Activated T-helper 17 cell treated with anti-CD3 and anti-CD28 coated beads, Interleukin-2, amount 50 U/mL, for 72 hours (primary cell): ENCODE results near the gene ANP32D. TPM values are rescaled to one million over a fixed set of nuclear protein-coding genes. Genes with fewer than 3 reads are reported as not detected.
"Not testable (repeated sequence)": the region's sequence is repeated elsewhere in the genome, so short reads cannot be mapped to it uniquely, and the experiment has no call there.

Experiments
- ATAC-seq: fragments of 150-1000 bp; cut with Tn5 transposase; replicated peaks from 2 replicates; pipeline ENCODE4 v1.10.0; 2021; ENCODE audit warnings: mild to moderate bottlenecking, moderate library complexity
- H3K27ac Mint-ChIP-seq: one replicate; pipeline ENCODE4 v1.8.0; 2022; ENCODE audit warnings: mixed read lengths
- H3K27me3 Mint-ChIP-seq: one replicate; pipeline ENCODE4 v1.8.0; 2022; ENCODE audit warnings: mixed read lengths
- H3K36me3 Mint-ChIP-seq: one replicate; pipeline ENCODE4 v1.8.0; 2022; ENCODE audit warnings: low read depth, mild to moderate bottlenecking, mixed read lengths
- H3K4me1 Mint-ChIP-seq: one replicate; pipeline ENCODE4 v1.8.0; 2022; ENCODE audit warnings: mixed read lengths
- H3K4me3 Mint-ChIP-seq: one replicate; pipeline ENCODE4 v1.8.0; 2022; ENCODE audit warnings: mild to moderate bottlenecking, mixed read lengths
- H3K9me3 Mint-ChIP-seq: one replicate; pipeline ENCODE4 v1.8.0; 2022; ENCODE audit warnings: mixed read lengths
- total RNA-seq, 2 donors: library from RNA; stranded (reverse); gene quantifications; one replicate each; pipeline ENCODE4 v1.2.3, GENCODE V29; 2022

ANP32D gene
- not detected for total RNA-seq

DNA sequence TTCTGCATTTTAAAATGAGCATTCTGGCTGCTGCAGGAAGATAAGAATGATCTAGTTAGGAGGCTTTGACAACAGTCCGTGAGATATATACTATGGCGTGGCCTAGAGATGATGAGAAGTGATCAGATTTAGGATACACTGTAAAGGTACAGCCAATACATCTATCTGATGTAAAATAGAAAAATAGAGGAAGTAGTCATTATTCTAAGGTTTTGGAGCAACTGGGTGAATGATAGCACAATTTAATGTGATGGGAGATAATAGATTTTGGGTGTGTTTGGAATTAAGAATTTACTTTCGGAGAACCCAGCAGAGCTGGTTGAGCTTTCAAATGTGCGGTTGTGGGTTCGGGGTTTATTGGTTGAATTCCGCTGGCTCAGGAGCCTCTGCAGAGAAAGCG is at the start of gene ANP32D:
Gene ANP32D (plus strand): TSS at position 301 of the 400 bp plus-strand sequence. CDS start 106 bp downstream, outside the sequence.
- H3K4me1 Mint-ChIP-seq: no peaks in the 10 kb centered on the region
- H3K4me3 Mint-ChIP-seq: no peak within 1 kb of the TSS
- peaks cover 24% of the 10 kb centered on the region for H3K9me3 Mint-ChIP-seq
- H3K27me3 Mint-ChIP-seq: peaks cover 37% of the 10 kb centered on the region
- no peak within 1 kb of the TSS for H3K27ac Mint-ChIP-seq
- no peak for ATAC-seq
- H3K36me3 Mint-ChIP-seq: no peaks in the 10 kb centered on the region

- H3K27ac Mint-ChIP-seq: no peak overlapping the region
- no peak overlapping the region for H3K4me3 Mint-ChIP-seq
- no peaks in the 10 kb centered on the region for H3K4me1 Mint-ChIP-seq
- ATAC-seq: no peak
- no peaks in the 10 kb centered on the region for H3K36me3 Mint-ChIP-seq
- H3K27me3 Mint-ChIP-seq: peaks cover 10% of the 10 kb centered on the region
- peaks cover 7% of the 10 kb centered on the region for H3K9me3 Mint-ChIP-seq
Measured at GRCh38 chr12:48423171-48423570, 49.2 kb upstream of the ANP32D start.

DNA sequence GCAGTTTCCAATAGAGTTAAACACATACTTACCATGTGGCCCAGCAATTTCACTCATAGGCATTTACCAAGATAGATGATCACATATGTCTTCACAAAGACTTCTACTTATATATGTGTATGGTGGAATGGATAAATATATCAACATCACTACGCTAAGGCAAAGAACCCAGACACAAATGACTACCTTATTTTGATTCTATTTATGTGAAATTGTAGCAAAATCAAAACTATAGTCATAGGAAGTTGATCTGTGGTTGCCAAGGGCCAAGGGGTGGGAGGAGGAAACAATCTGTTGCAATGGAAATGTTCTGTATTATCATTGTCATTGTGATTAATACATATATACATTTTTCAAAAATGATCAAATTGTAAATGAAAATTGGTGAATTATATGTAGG is 47.7 kb upstream of the ANP32D start:
- Mint-ChIP-seq H3K36me3 (no peaks in the 10 kb centered on the region), H3K4me3 (no peak overlapping the region), H3K27me3 (peaks cover 22% of the 10 kb centered on the region), H3K27ac (no peak overlapping the region), H3K4me1 (no peaks in the 10 kb centered on the region), H3K9me3 (peaks cover 4% of the 10 kb centered on the region)
- peak; percentile 46 for ATAC-seq

- H3K27me3 Mint-ChIP-seq: peaks cover 19% of the 10 kb centered on the region
- not testable (repeated sequence) for H3K9me3 Mint-ChIP-seq, H3K4me3 Mint-ChIP-seq, H3K4me1 Mint-ChIP-seq, H3K36me3 Mint-ChIP-seq, H3K27ac Mint-ChIP-seq, ATAC-seq
Measured at GRCh38 chr12:48434016-48434415, 38.3 kb upstream of the ANP32D start.

DNA sequence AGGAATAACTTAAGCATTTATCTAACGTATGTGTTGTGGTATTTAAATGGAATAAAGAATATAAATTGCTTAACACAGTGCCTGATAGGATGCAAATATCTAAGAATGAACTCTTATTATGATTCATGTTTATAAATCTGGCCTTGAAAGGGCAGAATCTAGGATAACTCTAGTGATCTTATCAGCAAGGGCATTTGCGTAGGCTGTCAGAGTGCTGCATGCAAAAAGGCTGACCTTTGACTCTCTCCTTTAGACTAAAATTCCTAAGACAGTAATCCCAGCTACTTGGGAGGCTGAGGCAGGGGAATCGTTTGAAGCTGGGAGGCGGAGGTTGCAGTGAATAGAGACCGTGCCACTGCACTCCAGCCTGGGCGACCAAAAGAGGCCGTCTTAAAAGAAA is 31.3 kb upstream of the ANP32D start:
- H3K4me1 Mint-ChIP-seq: no peaks in the 10 kb centered on the region
- H3K27me3 Mint-ChIP-seq: peaks cover 7% of the 10 kb centered on the region
- no peaks in the 10 kb centered on the region for H3K36me3 Mint-ChIP-seq
- H3K27ac Mint-ChIP-seq: no peak overlapping the region
- ATAC-seq: no peak
- H3K9me3 Mint-ChIP-seq: no peaks in the 10 kb centered on the region
- H3K4me3 Mint-ChIP-seq: no peak overlapping the region

GRCh38 chr12:48442179-48442847 is 30.0 kb upstream of the ANP32D start:
- H3K36me3 Mint-ChIP-seq: no peaks in the 10 kb centered on the region
- H3K4me3 Mint-ChIP-seq: no peak overlapping the region
- H3K9me3 Mint-ChIP-seq: no peaks in the 10 kb centered on the region
- ATAC-seq: no peak
- H3K27ac Mint-ChIP-seq: no peak overlapping the region
- H3K4me1 Mint-ChIP-seq: no peaks in the 10 kb centered on the region
- H3K27me3 Mint-ChIP-seq: peaks cover 7% of the 10 kb centered on the region

DNA sequence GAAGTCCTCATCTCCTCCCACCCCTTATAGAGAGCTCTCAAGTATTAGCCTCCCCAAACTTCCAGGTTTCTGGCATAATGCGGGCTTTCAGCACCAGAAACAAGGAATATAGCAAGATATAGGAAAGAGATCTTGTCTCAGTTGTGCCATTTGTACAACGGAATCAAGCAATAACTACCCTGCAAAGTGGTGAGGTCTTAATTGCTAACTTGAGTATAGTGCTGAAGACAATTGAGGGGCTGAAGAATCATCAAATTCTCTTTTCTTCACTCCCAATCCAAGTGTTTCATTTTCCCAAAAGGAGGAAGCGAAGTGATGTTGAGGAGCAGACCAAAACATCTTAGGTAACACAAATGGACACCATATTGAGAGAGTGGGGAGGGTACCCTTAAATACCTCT is 26.8 kb upstream of the ANP32D start:
- H3K9me3 Mint-ChIP-seq: no peaks in the 10 kb centered on the region
- no peaks in the 10 kb centered on the region for H3K4me1 Mint-ChIP-seq
- peaks cover 12% of the 10 kb centered on the region for H3K27me3 Mint-ChIP-seq

DNA sequence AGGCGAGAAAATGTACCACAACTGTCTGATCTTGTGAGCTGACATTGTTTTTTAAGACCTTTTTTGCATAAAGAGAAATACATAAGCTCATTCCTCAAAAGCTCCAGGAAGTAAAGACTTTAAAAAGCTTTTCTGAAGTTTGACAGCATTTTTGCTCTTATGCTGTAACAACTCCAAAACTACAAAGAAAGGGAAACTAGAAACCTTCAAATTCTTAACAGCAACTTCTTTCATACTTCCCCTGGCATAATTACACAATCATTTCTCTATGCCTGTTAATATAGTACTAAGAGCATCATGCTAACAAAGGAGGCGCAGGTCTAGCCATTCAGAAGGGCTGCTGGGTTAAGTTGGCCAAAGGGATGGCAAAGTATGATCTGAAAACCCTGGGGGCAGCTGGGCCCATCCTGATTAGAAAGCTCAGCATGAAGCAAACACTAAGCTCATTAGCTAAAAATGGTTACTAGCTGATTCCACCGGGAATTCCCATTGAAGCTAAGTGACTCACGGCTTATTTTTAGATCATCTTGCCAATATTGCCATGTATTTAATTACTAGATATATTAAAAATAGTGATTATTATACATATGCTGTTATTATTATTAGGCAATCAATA is 26.1 kb upstream of the ANP32D start:
- H3K36me3 Mint-ChIP-seq: no peaks in the 10 kb centered on the region
- ATAC-seq: no peak
- H3K27me3 Mint-ChIP-seq: peaks cover 12% of the 10 kb centered on the region
- H3K9me3 Mint-ChIP-seq: no peaks in the 10 kb centered on the region
- no peaks in the 10 kb centered on the region for H3K4me1 Mint-ChIP-seq
- H3K27ac Mint-ChIP-seq: no peak overlapping the region
- no peak overlapping the region for H3K4me3 Mint-ChIP-seq

More for the DNA sequence above, 26.8 kb upstream of the ANP32D start:
- Mint-ChIP-seq H3K36me3 (no peaks in the 10 kb centered on the region), H3K4me3 (no peak overlapping the region), H3K27ac (no peak overlapping the region)
- no peak for ATAC-seq

DNA sequence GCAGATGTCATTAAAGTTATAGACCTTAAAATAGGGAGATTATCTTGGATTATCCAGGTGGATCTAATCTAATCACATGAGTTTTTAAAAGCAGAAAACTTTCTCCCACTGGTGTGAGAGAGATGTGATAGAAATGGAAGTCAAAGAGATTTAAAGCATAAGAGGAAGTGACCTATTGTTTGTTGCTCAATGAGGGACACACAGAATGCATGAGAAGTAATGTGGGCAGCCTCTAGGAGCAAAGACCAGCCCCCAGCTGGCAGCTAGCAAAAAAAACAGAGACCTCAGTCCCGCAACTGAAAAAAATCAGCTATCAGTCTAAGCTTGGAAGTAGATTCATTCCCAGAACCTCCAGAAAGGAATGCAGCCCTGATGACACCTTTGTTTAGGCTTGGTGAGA is 24.6 kb upstream of the ANP32D start:
- ATAC-seq: no peak
- no peaks in the 10 kb centered on the region for H3K4me1 Mint-ChIP-seq
- peaks cover 12% of the 10 kb centered on the region for H3K27me3 Mint-ChIP-seq
- no peaks in the 10 kb centered on the region for H3K36me3 Mint-ChIP-seq
- no peak overlapping the region for H3K27ac Mint-ChIP-seq
- H3K9me3 Mint-ChIP-seq: no peaks in the 10 kb centered on the region
- no peak overlapping the region for H3K4me3 Mint-ChIP-seq

DNA sequence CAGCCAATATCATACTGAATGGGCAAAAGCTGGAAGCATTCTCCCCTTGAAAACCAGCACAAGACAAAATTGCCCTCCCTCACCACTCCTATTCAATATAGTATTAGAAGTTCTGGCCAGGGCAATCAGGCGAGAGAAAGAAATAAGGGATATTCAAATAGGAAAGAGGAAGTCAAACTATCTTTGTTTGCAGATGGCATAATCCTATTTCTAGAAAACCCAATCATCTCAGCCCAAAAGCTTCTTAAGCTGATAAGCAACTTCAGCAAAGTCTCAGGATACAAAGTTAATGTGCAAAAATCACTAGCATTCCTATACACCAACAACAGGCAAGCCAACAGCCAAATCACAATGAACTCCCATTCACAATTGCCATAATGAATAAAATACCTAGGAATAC is 21.0 kb upstream of the ANP32D start:
- Mint-ChIP-seq H3K36me3 (no peaks in the 10 kb centered on the region), H3K27ac (no peak overlapping the region), H3K4me1 (no peaks in the 10 kb centered on the region), H3K9me3 (no peaks in the 10 kb centered on the region), H3K4me3 (no peak overlapping the region), H3K27me3 (peaks cover 5% of the 10 kb centered on the region)
- ATAC-seq: no peak

DNA sequence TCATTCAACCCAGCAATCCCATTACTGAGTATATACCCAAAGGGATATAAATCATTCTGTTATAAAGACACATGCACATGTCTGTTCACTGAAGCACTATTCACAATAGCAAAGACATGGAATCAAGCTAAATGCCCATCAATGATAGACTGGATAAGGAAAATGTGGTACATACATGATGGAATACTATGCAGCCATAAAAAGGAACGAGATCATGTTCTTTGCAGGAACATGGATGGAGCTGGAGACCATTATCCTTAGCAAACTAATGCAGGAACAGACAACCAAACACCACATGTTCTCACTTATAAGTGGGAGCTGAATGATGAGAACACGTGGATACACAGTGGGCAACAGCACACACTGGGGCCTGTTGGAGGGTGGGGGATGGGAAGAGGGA is 19.4 kb upstream of the ANP32D start:
- H3K36me3 Mint-ChIP-seq, ATAC-seq: not testable (repeated sequence)

GRCh38 chr12:48454667-48455066 is 17.7 kb upstream of the ANP32D start:
- Mint-ChIP-seq H3K36me3 (no peaks in the 10 kb centered on the region), H3K27ac (no peak overlapping the region), H3K4me3 (no peak overlapping the region), H3K27me3 (peaks cover 10% of the 10 kb centered on the region), H3K9me3 (no peaks in the 10 kb centered on the region), H3K4me1 (no peaks in the 10 kb centered on the region)
- ATAC-seq: no peak

More for the DNA sequence above, 19.4 kb upstream of the ANP32D start:
- not testable (repeated sequence) for H3K27ac Mint-ChIP-seq, H3K9me3 Mint-ChIP-seq, H3K4me1 Mint-ChIP-seq, H3K4me3 Mint-ChIP-seq, H3K27me3 Mint-ChIP-seq

DNA sequence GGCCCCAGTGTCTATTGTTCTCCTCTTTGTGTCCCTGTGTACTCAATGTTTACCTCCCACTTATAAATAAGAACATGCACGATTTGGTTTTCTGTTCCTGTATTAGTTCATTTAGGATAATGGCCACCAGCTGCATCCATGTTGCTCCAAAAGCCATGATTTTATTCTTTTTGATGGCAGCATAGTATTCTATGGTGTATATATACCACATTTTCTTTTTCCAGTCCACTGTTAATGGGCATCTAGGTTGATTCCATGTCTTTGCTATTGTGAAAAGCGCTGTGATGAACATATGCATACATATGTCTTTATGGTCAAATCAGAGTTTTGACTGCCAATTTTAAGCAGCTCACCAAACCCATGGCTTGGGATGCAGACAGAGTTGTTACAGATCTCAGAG is 17.2 kb upstream of the ANP32D start:
- Mint-ChIP-seq H3K36me3 (no peaks in the 10 kb centered on the region), H3K9me3 (no peaks in the 10 kb centered on the region), H3K4me1 (no peaks in the 10 kb centered on the region), H3K4me3 (no peak overlapping the region), H3K27ac (no peak overlapping the region), H3K27me3 (peaks cover 6% of the 10 kb centered on the region)
- ATAC-seq: no peak

DNA sequence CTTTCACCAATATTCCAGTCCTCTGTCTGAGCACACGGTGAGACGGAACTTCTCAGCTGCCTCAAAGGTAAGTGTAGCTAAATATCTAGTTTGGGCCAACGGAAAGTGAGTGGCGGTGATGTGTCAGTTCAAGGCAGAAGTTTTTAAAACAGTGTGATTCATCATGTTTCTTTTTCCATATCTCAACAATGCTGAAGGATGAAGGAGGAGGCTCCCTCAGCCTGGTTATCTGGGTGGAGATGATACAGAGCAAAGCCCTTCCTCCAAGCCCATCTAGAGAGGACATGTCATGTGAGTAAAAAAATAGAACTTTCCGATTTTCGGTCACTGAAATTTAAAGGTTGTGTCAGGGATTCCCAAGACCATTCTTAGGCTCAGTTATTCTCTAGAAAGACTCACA is 13.1 kb upstream of the ANP32D start:
- H3K27ac Mint-ChIP-seq: no peak overlapping the region
- H3K4me1 Mint-ChIP-seq: no peaks in the 10 kb centered on the region
- no peak for ATAC-seq
- peaks cover 11% of the 10 kb centered on the region for H3K27me3 Mint-ChIP-seq
- no peaks in the 10 kb centered on the region for H3K36me3 Mint-ChIP-seq
- H3K9me3 Mint-ChIP-seq: no peaks in the 10 kb centered on the region
- no peak overlapping the region for H3K4me3 Mint-ChIP-seq

DNA sequence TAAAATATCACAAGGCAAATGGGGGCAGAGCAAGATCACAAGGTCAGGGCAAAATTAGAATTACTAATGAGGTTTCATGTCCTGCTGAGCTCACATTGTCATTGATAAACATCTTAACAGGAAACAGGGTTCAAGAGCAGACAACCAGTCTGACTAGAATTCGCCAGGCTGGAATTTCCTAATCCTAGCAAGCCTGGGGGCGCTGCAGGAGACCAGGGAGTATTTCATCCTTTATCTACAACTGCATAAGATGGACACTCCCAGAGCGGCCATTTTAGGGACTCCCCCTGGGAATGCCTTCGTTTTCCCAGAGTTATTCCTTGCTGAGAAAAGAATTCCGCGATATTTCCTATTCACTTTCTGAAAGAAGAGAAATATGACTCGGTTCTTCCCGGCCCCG is 3.3 kb upstream of the ANP32D start:
- not testable (repeated sequence) for ATAC-seq, H3K4me1 Mint-ChIP-seq, H3K27ac Mint-ChIP-seq, H3K4me3 Mint-ChIP-seq, H3K36me3 Mint-ChIP-seq
- H3K9me3 Mint-ChIP-seq: peaks cover 24% of the 10 kb centered on the region
- H3K27me3 Mint-ChIP-seq: peaks cover 30% of the 10 kb centered on the region
